Measurements from ENCODE around the gene COA5. TPM values are rescaled to one million over a fixed set of nuclear protein-coding genes. Genes with fewer than 3 reads are reported as not detected.
A peak's percentile ranks its signal among the peaks of the same experiment; 100 is the strongest.

Gene COA5
- total and polyA plus RNA-seq, 2 experiments from 2014 or later, result 33.3 to 113 TPM

DNA sequence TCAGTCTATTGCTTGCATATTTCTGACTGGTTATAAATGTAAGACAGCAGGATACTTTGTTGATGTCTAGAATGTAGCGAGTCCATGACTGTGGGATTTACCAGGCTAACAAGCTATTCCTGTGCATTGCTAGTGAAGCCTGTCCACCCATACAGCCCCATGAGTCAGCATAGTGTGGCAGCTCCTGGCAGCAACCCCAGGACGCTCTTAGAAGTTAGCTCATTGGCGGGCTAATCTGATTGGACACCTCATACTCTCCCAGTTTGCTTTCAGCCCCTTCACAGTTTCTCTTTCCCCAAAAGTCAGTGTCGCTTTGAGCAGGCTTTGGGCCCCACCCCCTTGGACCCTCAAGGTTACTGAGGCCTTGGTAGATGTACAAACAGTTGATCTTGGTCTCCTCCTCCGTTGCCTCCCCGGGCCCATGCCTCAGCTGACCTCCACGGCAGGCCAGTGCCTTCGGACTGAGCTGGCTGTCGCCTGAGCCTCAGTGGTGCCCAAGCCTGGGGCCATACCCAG is 48.0 kb downstream of the COA5 start:
- Histone ChIP-seq H3K4me3 (no peak overlapping the region), H3K79me2 (replicated peaks; ENCODE audit: insufficient read depth) (no peaks in the 10 kb centered on the region), H3K4me1 (ENCODE audit: insufficient read depth) (no peaks in the 10 kb centered on the region), H2AFZ (no peak overlapping the region), H3K9me2 (ENCODE audit: insufficient read depth) (no peaks in the 10 kb centered on the region), H4K20me1 (replicated peaks; ENCODE audit: insufficient read depth) (no peaks in the 10 kb centered on the region), H3K27me3 (ENCODE audit: insufficient read depth) (no peaks in the 10 kb centered on the region), H3K27ac (ENCODE audit: low read depth) (no peak overlapping the region), H3F3A (replicated peaks; ENCODE audit: low read depth) (no peaks in the 10 kb centered on the region), H3K4me2 (no peak overlapping the region), H3K36me3 (ENCODE audit: insufficient read depth) (0 out of 2 replicates have a peak, but pooled peaks cover 7% of the 10 kb centered on the region)
- DNase-seq (ENCODE audit: low spot score) (no peak), ATAC-seq (no peak)
- H3K9me3 Mint-ChIP-seq, result no peaks in the 10 kb centered on the region
- H3K36me3 Mint-ChIP-seq (ENCODE audit: low read depth), result peaks cover 16% of the 10 kb centered on the region
- TF ChIP-seq, protein P1, sequence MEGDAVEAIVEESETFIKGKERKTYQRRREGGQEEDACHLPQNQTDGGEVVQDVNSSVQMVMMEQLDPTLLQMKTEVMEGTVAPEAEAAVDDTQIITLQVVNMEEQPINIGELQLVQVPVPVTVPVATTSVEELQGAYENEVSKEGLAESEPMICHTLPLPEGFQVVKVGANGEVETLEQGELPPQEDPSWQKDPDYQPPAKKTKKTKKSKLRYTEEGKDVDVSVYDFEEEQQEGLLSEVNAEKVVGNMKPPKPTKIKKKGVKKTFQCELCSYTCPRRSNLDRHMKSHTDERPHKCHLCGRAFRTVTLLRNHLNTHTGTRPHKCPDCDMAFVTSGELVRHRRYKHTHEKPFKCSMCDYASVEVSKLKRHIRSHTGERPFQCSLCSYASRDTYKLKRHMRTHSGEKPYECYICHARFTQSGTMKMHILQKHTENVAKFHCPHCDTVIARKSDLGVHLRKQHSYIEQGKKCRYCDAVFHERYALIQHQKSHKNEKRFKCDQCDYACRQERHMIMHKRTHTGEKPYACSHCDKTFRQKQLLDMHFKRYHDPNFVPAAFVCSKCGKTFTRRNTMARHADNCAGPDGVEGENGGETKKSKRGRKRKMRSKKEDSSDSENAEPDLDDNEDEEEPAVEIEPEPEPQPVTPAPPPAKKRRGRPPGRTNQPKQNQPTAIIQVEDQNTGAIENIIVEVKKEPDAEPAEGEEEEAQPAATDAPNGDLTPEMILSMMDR (conservative IDR thresholded peaks at IDR 0.05; ENCODE audit: low read depth in 2 of 2), result no peak
- no peak for TF ChIP-seq POLR2AphosphoS5 (IDR thresholded peaks at IDR 0.05; ENCODE audit: low read depth)
- no peak for TF ChIP-seq EZH2 (IDR thresholded peaks at IDR 0.05; ENCODE audit: low read depth, unreplicated experiment)
- TF ChIP-seq, protein P2, sequence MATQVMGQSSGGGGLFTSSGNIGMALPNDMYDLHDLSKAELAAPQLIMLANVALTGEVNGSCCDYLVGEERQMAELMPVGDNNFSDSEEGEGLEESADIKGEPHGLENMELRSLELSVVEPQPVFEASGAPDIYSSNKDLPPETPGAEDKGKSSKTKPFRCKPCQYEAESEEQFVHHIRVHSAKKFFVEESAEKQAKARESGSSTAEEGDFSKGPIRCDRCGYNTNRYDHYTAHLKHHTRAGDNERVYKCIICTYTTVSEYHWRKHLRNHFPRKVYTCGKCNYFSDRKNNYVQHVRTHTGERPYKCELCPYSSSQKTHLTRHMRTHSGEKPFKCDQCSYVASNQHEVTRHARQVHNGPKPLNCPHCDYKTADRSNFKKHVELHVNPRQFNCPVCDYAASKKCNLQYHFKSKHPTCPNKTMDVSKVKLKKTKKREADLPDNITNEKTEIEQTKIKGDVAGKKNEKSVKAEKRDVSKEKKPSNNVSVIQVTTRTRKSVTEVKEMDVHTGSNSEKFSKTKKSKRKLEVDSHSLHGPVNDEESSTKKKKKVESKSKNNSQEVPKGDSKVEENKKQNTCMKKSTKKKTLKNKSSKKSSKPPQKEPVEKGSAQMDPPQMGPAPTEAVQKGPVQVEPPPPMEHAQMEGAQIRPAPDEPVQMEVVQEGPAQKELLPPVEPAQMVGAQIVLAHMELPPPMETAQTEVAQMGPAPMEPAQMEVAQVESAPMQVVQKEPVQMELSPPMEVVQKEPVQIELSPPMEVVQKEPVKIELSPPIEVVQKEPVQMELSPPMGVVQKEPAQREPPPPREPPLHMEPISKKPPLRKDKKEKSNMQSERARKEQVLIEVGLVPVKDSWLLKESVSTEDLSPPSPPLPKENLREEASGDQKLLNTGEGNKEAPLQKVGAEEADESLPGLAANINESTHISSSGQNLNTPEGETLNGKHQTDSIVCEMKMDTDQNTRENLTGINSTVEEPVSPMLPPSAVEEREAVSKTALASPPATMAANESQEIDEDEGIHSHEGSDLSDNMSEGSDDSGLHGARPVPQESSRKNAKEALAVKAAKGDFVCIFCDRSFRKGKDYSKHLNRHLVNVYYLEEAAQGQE (IDR thresholded peaks at IDR 0.05; ENCODE audit: unreplicated experiment), result no peak
- TF ChIP-seq STAT1 (IDR thresholded peaks at IDR 0.05; ENCODE audit: unreplicated experiment), result no peak
- TF ChIP-seq JUNB (IDR thresholded peaks at IDR 0.05; ENCODE audit: unreplicated experiment), result no peak
- no peak for TF ChIP-seq ZNF331 (CRISPR knock-in tag; IDR thresholded peaks at IDR 0.05; ENCODE audit: low read depth)
- no peak for TF ChIP-seq EZH2phosphoT487 (IDR thresholded peaks at IDR 0.05; ENCODE audit: unreplicated experiment)
- no peak for TF ChIP-seq CREB1 (CRISPR knock-in tag; IDR thresholded peaks at IDR 0.05; ENCODE audit: low read depth)
- TF ChIP-seq, protein P3, sequence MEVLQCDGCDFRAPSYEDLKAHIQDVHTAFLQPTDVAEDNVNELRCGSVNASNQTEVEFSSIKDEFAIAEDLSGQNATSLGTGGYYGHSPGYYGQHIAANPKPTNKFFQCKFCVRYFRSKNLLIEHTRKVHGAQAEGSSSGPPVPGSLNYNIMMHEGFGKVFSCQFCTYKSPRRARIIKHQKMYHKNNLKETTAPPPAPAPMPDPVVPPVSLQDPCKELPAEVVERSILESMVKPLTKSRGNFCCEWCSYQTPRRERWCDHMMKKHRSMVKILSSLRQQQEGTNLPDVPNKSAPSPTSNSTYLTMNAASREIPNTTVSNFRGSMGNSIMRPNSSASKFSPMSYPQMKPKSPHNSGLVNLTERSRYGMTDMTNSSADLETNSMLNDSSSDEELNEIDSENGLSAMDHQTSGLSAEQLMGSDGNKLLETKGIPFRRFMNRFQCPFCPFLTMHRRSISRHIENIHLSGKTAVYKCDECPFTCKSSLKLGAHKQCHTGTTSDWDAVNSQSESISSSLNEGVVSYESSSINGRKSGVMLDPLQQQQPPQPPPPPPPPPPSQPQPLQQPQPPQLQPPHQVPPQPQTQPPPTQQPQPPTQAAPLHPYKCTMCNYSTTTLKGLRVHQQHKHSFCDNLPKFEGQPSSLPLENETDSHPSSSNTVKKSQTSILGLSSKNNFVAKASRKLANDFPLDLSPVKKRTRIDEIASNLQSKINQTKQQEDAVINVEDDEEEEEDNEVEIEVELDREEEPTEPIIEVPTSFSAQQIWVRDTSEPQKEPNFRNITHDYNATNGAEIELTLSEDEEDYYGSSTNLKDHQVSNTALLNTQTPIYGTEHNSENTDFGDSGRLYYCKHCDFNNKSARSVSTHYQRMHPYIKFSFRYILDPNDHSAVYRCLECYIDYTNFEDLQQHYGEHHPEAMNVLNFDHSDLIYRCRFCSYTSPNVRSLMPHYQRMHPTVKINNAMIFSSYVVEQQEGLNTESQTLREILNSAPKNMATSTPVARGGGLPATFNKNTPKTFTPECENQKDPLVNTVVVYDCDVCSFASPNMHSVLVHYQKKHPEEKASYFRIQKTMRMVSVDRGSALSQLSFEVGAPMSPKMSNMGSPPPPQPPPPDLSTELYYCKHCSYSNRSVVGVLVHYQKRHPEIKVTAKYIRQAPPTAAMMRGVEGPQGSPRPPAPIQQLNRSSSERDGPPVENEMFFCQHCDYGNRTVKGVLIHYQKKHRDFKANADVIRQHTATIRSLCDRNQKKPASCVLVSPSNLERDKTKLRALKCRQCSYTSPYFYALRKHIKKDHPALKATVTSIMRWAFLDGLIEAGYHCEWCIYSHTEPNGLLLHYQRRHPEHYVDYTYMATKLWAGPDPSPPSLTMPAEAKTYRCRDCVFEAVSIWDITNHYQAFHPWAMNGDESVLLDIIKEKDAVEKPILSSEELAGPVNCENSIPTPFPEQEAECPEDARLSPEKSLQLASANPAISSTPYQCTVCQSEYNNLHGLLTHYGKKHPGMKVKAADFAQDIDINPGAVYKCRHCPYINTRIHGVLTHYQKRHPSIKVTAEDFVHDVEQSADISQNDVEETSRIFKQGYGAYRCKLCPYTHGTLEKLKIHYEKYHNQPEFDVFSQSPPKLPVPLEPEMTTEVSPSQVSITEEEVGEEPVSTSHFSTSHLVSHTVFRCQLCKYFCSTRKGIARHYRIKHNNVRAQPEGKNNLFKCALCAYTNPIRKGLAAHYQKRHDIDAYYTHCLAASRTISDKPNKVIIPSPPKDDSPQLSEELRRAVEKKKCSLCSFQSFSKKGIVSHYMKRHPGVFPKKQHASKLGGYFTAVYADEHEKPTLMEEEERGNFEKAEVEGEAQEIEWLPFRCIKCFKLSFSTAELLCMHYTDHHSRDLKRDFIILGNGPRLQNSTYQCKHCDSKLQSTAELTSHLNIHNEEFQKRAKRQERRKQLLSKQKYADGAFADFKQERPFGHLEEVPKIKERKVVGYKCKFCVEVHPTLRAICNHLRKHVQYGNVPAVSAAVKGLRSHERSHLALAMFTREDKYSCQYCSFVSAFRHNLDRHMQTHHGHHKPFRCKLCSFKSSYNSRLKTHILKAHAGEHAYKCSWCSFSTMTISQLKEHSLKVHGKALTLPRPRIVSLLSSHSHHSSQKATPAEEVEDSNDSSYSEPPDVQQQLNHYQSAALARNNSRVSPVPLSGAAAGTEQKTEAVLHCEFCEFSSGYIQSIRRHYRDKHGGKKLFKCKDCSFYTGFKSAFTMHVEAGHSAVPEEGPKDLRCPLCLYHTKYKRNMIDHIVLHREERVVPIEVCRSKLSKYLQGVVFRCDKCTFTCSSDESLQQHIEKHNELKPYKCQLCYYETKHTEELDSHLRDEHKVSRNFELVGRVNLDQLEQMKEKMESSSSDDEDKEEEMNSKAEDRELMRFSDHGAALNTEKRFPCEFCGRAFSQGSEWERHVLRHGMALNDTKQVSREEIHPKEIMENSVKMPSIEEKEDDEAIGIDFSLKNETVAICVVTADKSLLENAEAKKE (CRISPR knock-in tag; IDR thresholded peaks at IDR 0.05), result no peak
- TF ChIP-seq NANOG (IDR thresholded peaks at IDR 0.05; ENCODE audit: borderline replicate concordance), result no peak
- TF ChIP-seq, protein P4, sequence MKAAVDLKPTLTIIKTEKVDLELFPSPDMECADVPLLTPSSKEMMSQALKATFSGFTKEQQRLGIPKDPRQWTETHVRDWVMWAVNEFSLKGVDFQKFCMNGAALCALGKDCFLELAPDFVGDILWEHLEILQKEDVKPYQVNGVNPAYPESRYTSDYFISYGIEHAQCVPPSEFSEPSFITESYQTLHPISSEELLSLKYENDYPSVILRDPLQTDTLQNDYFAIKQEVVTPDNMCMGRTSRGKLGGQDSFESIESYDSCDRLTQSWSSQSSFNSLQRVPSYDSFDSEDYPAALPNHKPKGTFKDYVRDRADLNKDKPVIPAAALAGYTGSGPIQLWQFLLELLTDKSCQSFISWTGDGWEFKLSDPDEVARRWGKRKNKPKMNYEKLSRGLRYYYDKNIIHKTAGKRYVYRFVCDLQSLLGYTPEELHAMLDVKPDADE (IDR thresholded peaks at IDR 0.05), result no peak
- no peaks in the 10 kb centered on the region for H3K4me1 Mint-ChIP-seq
- peak overlapping the region; percentile 59; the same call in 1 of the 2 replicates for H3K27ac Mint-ChIP-seq
- H3K27me3 Mint-ChIP-seq (ENCODE audit: insufficient read depth, low read depth, poor library complexity), result peaks cover 8% of the 10 kb centered on the region
- no peak overlapping the region for H3K4me3 Mint-ChIP-seq
